ENCODE data around the gene TRMO.

The TRMO gene

GRCh38 chr9:97921959-97922724 lies at the start of gene TRMO:
TSS of gene TRMO (minus strand) at chr9:97922500. CDS start at chr9:97922493, 7 bp downstream.
- in situ Hi-C loops (cut with HindIII; ENCODE audit: low pct_ligation_motif_present, low sequenced_read_pairs): loop anchor here (25.0 kb wide), 1 partner anchor 210 kb away; no protein-coding TSS in a partner anchor
- peak; percentile 72 for TF ChIP-seq CTCF (IDR thresholded peaks at IDR 0.05; ENCODE audit: low read depth, low read length, missing control alignments)
- DNase-seq: peak; percentile 98
- H3K27me3 ChIP-seq (replicated peaks): peaks cover 5% of the 10 kb centered on the region
- no peaks in the 10 kb centered on the region for H3K36me3 ChIP-seq (replicated peaks)
- peak within 1 kb of the TSS; percentile 92 for H3K27ac ChIP-seq
- H3K4me3 ChIP-seq (ENCODE audit: low read depth, low read length): peak within 1 kb of the TSS; percentile 71

GRCh38 chr9:97970165-97970564 lies 47.9 kb upstream of the TRMO start:
- no peaks in the 10 kb centered on the region for H3K36me3 ChIP-seq (replicated peaks)
- H3K4me3 ChIP-seq (ENCODE audit: low read depth, low read length): no peak overlapping the region
- no peaks in the 10 kb centered on the region for H3K27me3 ChIP-seq (replicated peaks)
- TF ChIP-seq CTCF (IDR thresholded peaks at IDR 0.05; ENCODE audit: low read depth, low read length, missing control alignments): no peak
- no peak for DNase-seq
- in situ Hi-C loops (cut with HindIII; ENCODE audit: low pct_ligation_motif_present, low sequenced_read_pairs): no loop called here
- no peak overlapping the region for H3K27ac ChIP-seq

- Histone ChIP-seq H3K27me3 (replicated peaks) (no peaks in the 10 kb centered on the region), H3K4me3 (ENCODE audit: low read depth, low read length) (no peak overlapping the region), H3K27ac (no peak overlapping the region), H3K36me3 (replicated peaks) (no peaks in the 10 kb centered on the region)
- no peak for DNase-seq
- TF ChIP-seq CTCF (IDR thresholded peaks at IDR 0.05; ENCODE audit: low read depth, low read length, missing control alignments): no peak
- in situ Hi-C loops (cut with HindIII; ENCODE audit: low pct_ligation_motif_present, low sequenced_read_pairs): no loop called here
Measured at GRCh38 chr9:97969014-97969413, 46.7 kb upstream of the TRMO start.

- no peak for TF ChIP-seq CTCF (IDR thresholded peaks at IDR 0.05; ENCODE audit: low read depth, low read length, missing control alignments)
- in situ Hi-C loops (cut with HindIII; ENCODE audit: low pct_ligation_motif_present, low sequenced_read_pairs): no loop called here
- Histone ChIP-seq H3K36me3 (replicated peaks) (no peaks in the 10 kb centered on the region), H3K4me3 (ENCODE audit: low read depth, low read length) (no peak overlapping the region), H3K27ac (no peak overlapping the region), H3K27me3 (replicated peaks) (no peaks in the 10 kb centered on the region)
- DNase-seq: no peak
Measured at GRCh38 chr9:97966493-97966892, 44.2 kb upstream of the TRMO start.

GRCh38 chr9:97964901-97965300 lies 42.6 kb upstream of the TRMO start:
- no peak overlapping the region for H3K27ac ChIP-seq
- no peak for TF ChIP-seq CTCF (IDR thresholded peaks at IDR 0.05; ENCODE audit: low read depth, low read length, missing control alignments)
- H3K4me3 ChIP-seq (ENCODE audit: low read depth, low read length): no peak overlapping the region
- H3K36me3 ChIP-seq (replicated peaks): no peaks in the 10 kb centered on the region
- DNase-seq: no peak
- in situ Hi-C loops (cut with HindIII; ENCODE audit: low pct_ligation_motif_present, low sequenced_read_pairs): no loop called here
- H3K27me3 ChIP-seq (replicated peaks): no peaks in the 10 kb centered on the region

- in situ Hi-C loops (cut with HindIII; ENCODE audit: low pct_ligation_motif_present, low sequenced_read_pairs): no loop called here
- Histone ChIP-seq H3K36me3 (replicated peaks) (no peaks in the 10 kb centered on the region), H3K27ac (no peak overlapping the region), H3K4me3 (ENCODE audit: low read depth, low read length) (no peak overlapping the region), H3K27me3 (replicated peaks) (no peaks in the 10 kb centered on the region)
- no peak for TF ChIP-seq CTCF (IDR thresholded peaks at IDR 0.05; ENCODE audit: low read depth, low read length, missing control alignments)
- DNase-seq: no peak
Measured at GRCh38 chr9:97963232-97963631, 40.9 kb upstream of the TRMO start.
